Retinal pigment epithelial cell (primary cell): Measurements from ENCODE around the gene LRCH1.

ENCODE experiments used
- DNase-seq: peaks from one replicate; pipeline ENCODE4 v3.0.0-alpha.2; 2010; ENCODE audit warnings: low read depth
- H3K4me3 ChIP-seq: 2 replicates; pipeline ENCODE4 v1.5.1; 2011; ENCODE audit warnings: mild to moderate bottlenecking, low read length, control low read depth, moderate library complexity
- CTCF ChIP-seq: conservative IDR thresholded peaks from 2 replicates; pipeline ENCODE4 v1.5.1; 2011; ENCODE audit warnings: low read depth, low read length, control low read depth, inconsistent platforms

The LRCH1 gene

GRCh38 chr13:46544208-46544607 lies 8.8 kb upstream of the LRCH1 start:
- DNase-seq: no peak
- no peak overlapping the region for H3K4me3 ChIP-seq
- TF ChIP-seq CTCF: no peak

- no peak for TF ChIP-seq CTCF
- no peak overlapping the region for H3K4me3 ChIP-seq
- DNase-seq: no peak
Measured at GRCh38 chr13:46544811-46545210, 8.2 kb upstream of the LRCH1 start.

- H3K4me3 ChIP-seq: no peak overlapping the region
- TF ChIP-seq CTCF: no peak
- DNase-seq: no peak
Measured at GRCh38 chr13:46546084-46546768, 6.7 kb upstream of the LRCH1 start.

- TF ChIP-seq CTCF: no peak
- no peak for DNase-seq
- no peak overlapping the region for H3K4me3 ChIP-seq
Measured at GRCh38 chr13:46550822-46551221, 2.1 kb upstream of the LRCH1 start.

- TF ChIP-seq CTCF: peak; percentile 97
- peak; percentile 63 for DNase-seq
- no peak overlapping the region for H3K4me3 ChIP-seq
Measured at GRCh38 chr13:46551410-46552302, 1.3 kb upstream of the LRCH1 start.

GRCh38 chr13:46552303-46552682 lies 677 bp upstream of the LRCH1 start:
- no peak for TF ChIP-seq CTCF

GRCh38 chr13:46553521-46553885 lies 533 bp downstream of the LRCH1 start:
- DNase-seq: no peak
- TF ChIP-seq CTCF: no peak
- H3K4me3 ChIP-seq: peak overlapping the region; percentile 94

More at GRCh38 chr13:46552303-46552682, 677 bp upstream of the LRCH1 start:
- H3K4me3 ChIP-seq: peak overlapping the region; percentile 94
- no peak for DNase-seq
